ENCODE results near the gene MAGI2. TPM values are rescaled to one million over a fixed set of nuclear protein-coding genes. Genes with fewer than 3 reads are reported as not detected.

Gene MAGI2
- total and polyA plus RNA-seq, 2 donors (not counting 3 experiments of a cell fraction or from before 2014, with no cell fraction given), result 0.28 to 6.0 TPM

DNA sequence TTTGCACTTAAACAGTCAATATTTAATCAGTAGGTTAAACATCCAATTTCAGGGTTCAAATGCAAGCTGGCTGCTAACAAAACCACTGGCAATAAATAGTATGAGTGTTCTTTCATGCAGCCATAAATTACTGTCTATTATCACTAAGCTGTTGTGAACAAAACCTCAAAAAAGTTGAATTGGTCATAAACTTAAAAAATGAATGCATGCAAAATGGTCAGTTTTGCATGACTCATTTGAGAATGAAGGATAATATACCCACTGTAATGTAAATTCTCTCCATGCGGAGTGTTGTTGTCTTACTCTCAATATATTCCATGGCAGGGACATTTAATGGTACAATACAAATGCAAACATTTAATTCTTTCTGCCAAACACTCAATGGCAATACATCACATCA, 226.4 kb downstream of the MAGI2 start:
- no peaks in the 10 kb centered on the region for H3K36me3 ChIP-seq (ENCODE audit: control insufficient read depth in 2 of 2, extremely low read depth in 1 of 2, insufficient read depth in 2 of 2, low read length in 2 of 2)
- no peaks in the 10 kb centered on the region for H3K9me1 ChIP-seq (replicated peaks; ENCODE audit: control insufficient read depth, extremely low read depth, insufficient read depth, low read length)
- H3K4me3 ChIP-seq (replicated peaks in 1 of 3; ENCODE audit: insufficient read depth in 1 of 3, low read depth in 1 of 3, low read length in 3 of 3), result no peak overlapping the region
- H3K4me1 ChIP-seq (ENCODE audit: control insufficient read depth, extremely low read depth, insufficient read depth, low read length), result no peaks in the 10 kb centered on the region
- H3K27ac ChIP-seq (ENCODE audit: insufficient read depth, low read depth, low read length), result no peak overlapping the region
- ChIA-PET CTCF (no interaction called here), POLR2A (no interaction called here)
- no TSS peak for BruUV-seq (replicated peaks)
- H3K9ac ChIP-seq (replicated peaks; ENCODE audit: extremely low read depth, insufficient read depth, low read length), result no peak overlapping the region
- TF ChIP-seq, protein P1, sequence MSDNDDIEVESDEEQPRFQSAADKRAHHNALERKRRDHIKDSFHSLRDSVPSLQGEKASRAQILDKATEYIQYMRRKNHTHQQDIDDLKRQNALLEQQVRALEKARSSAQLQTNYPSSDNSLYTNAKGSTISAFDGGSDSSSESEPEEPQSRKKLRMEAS (IDR thresholded peaks at IDR 0.05; ENCODE audit: insufficient read depth, insufficient read length), result no peak
- TF ChIP-seq POLR2A (IDR thresholded peaks at IDR 0.05; ENCODE audit: low read depth, low read length) (no peak), POLR2AphosphoS5 (IDR thresholded peaks at IDR 0.05; ENCODE audit: insufficient read depth, low read depth, low read length) (no peak), GATA2 (IDR thresholded peaks at IDR 0.05; ENCODE audit: insufficient read depth, insufficient read length, low read depth, low read length) (no peak), MYC (IDR thresholded peaks at IDR 0.05; ENCODE audit: low read depth, low read length) (no peak)
- TF ChIP-seq, protein P2, sequence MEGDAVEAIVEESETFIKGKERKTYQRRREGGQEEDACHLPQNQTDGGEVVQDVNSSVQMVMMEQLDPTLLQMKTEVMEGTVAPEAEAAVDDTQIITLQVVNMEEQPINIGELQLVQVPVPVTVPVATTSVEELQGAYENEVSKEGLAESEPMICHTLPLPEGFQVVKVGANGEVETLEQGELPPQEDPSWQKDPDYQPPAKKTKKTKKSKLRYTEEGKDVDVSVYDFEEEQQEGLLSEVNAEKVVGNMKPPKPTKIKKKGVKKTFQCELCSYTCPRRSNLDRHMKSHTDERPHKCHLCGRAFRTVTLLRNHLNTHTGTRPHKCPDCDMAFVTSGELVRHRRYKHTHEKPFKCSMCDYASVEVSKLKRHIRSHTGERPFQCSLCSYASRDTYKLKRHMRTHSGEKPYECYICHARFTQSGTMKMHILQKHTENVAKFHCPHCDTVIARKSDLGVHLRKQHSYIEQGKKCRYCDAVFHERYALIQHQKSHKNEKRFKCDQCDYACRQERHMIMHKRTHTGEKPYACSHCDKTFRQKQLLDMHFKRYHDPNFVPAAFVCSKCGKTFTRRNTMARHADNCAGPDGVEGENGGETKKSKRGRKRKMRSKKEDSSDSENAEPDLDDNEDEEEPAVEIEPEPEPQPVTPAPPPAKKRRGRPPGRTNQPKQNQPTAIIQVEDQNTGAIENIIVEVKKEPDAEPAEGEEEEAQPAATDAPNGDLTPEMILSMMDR (IDR thresholded peaks at IDR 0.05; ENCODE audit: extremely low read depth in 1 of 2, insufficient read depth in 1 of 2, low read depth in 1 of 2, low read length in 2 of 2), result no peak
- H4K20me1 ChIP-seq (replicated peaks; ENCODE audit: control insufficient read depth, extremely low read depth, insufficient read depth, low read length), result no peaks in the 10 kb centered on the region
- H3K79me2 ChIP-seq (ENCODE audit: control insufficient read depth, insufficient read depth, low read length), result no peaks in the 10 kb centered on the region
- intact Hi-C loops (cut with micrococcal nuclease) (no loop called here), dilution Hi-C loops (cut with MboI; ENCODE audit: extremely low pct_ligation_motif_present, low sequenced_read_pairs) (no loop called here)
- no peak overlapping the region for H2AFZ ChIP-seq (ENCODE audit: low read depth, low read length)
- no peaks in the 10 kb centered on the region for H3K27me3 ChIP-seq (ENCODE audit: control insufficient read depth in 2 of 2, insufficient read depth in 2 of 2, low read length in 2 of 2)
- FAIRE-seq (no peak), DNase-seq (ENCODE audit: low read depth, low spot score) (no peak)
- no peak overlapping the region for H3K4me2 ChIP-seq (ENCODE audit: insufficient read depth, low read length)
- H3K9me3 ChIP-seq (replicated peaks; ENCODE audit: control insufficient read depth, insufficient read depth, low read length), result no peaks in the 10 kb centered on the region

DNA sequence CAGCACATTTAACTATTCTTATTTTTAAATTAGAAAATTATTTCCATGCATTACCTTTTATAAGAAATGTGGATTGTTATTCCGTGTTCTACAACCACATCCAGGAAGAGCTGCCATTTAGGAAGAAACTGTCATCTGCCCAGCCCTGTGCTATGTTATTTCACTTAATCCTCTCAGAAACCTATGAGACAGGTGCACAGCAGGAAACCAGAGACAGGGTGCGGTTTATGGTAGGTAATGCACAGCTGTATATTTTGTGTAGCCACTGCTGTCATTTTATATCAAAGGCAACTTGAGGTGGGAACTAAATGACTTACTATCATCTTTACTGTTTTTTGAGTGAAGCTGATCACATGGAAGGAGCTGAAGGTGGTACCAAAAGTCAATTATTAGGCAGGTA, 232.3 kb downstream of the MAGI2 start:
- intact Hi-C loops (cut with micrococcal nuclease), result no loop called here
- CTCF ChIA-PET, result no interaction called here
- FAIRE-seq (no peak), DNase-seq (ENCODE audit: low read depth, low spot score) (no peak)
- Histone ChIP-seq H4K20me1 (replicated peaks; ENCODE audit: control insufficient read depth, extremely low read depth, insufficient read depth, low read length) (no peaks in the 10 kb centered on the region), H3K27me3 (ENCODE audit: control insufficient read depth in 2 of 2, insufficient read depth in 2 of 2, low read length in 2 of 2) (no peaks in the 10 kb centered on the region), H3K4me3 (replicated peaks in 1 of 3; ENCODE audit: insufficient read depth in 1 of 3, low read depth in 1 of 3, low read length in 3 of 3) (no peak overlapping the region), H3K79me2 (ENCODE audit: control insufficient read depth, insufficient read depth, low read length) (no peaks in the 10 kb centered on the region), H3K36me3 (ENCODE audit: control insufficient read depth in 2 of 2, extremely low read depth in 1 of 2, insufficient read depth in 2 of 2, low read length in 2 of 2) (no peaks in the 10 kb centered on the region), H3K9me3 (replicated peaks; ENCODE audit: control insufficient read depth, insufficient read depth, low read length) (no peaks in the 10 kb centered on the region), H3K9me1 (replicated peaks; ENCODE audit: control insufficient read depth, extremely low read depth, insufficient read depth, low read length) (no peaks in the 10 kb centered on the region), H3K4me2 (ENCODE audit: insufficient read depth, low read length) (no peak overlapping the region), H3K9ac (replicated peaks; ENCODE audit: extremely low read depth, insufficient read depth, low read length) (no peak overlapping the region), H3K27ac (ENCODE audit: insufficient read depth, low read depth, low read length) (no peak overlapping the region), H2AFZ (ENCODE audit: low read depth, low read length) (no peak overlapping the region), H3K4me1 (ENCODE audit: control insufficient read depth, extremely low read depth, insufficient read depth, low read length) (no peaks in the 10 kb centered on the region)
- dilution Hi-C loops (cut with MboI; ENCODE audit: extremely low pct_ligation_motif_present, low sequenced_read_pairs), result no loop called here
- no TSS peak for BruUV-seq (replicated peaks)
- TF ChIP-seq JUN (IDR thresholded peaks at IDR 0.05; ENCODE audit: borderline replicate concordance, insufficient read depth, insufficient read length, low read depth), result no peak
- TF ChIP-seq GATA2 (IDR thresholded peaks at IDR 0.05; ENCODE audit: insufficient read depth, insufficient read length, low read depth, low read length), result no peak
- TF ChIP-seq EZH2 (IDR thresholded peaks at IDR 0.05; ENCODE audit: borderline replicate concordance, low read depth, low read length, severe bottlenecking), result no peak
- TF ChIP-seq POLR2AphosphoS5 (IDR thresholded peaks at IDR 0.05; ENCODE audit: insufficient read depth, low read depth, low read length), result no peak
- TF ChIP-seq, protein P2 (IDR thresholded peaks at IDR 0.05; ENCODE audit: extremely low read depth in 1 of 2, insufficient read depth in 1 of 2, low read depth in 1 of 2, low read length in 2 of 2), result no peak
- no peak for TF ChIP-seq FOS (IDR thresholded peaks at IDR 0.05; ENCODE audit: borderline replicate concordance, insufficient read depth, low read length)
- POLR2A ChIA-PET, result no interaction called here
